Measurements from ENCODE around the gene ANHX.

GRCh38 chr12:133226690-133227089, 9.0 kb downstream of the ANHX start:
- TF ChIP-seq CTCF (IDR thresholded peaks at IDR 0.05; ENCODE audit: insufficient read depth, low read length) (no peak), POLR2AphosphoS5 (IDR thresholded peaks at IDR 0.05; ENCODE audit: low read depth) (no peak), REST (IDR thresholded peaks at IDR 0.05; ENCODE audit: insufficient replicate concordance, low read depth) (no peak), GABPA (IDR thresholded peaks at IDR 0.05; ENCODE audit: low read depth) (no peak), SPI1 (IDR thresholded peaks at IDR 0.05; ENCODE audit: borderline replicate concordance, low read depth) (no peak)

Data from HL-60 (cell line).